ENCODE results near the gene NR1I2. TPM values are rescaled to one million over a fixed set of nuclear protein-coding genes. Genes with fewer than 3 reads are reported as not detected.

Gene NR1I2
- polyA plus RNA-seq, 1 donor from 2014 or later = 0.53 TPM

DNA sequence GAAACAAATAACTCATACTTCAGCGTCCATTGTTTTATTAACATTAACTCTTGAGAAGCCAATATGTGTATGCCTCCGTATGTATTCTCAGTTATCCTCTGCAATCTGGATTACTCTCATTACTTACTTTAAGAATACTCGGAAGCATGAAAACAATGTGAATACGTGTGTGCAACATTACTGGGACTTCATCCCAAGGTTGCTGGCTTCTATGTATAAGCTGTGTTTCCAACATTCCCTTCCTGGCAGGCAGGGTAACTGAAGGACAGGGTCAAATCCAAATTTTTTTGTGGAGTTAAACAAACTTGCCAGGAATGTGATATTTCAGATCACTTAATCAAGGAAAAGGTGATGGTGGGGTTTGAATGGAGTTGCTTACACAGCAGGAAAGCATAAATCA is 34.5 kb upstream of the NR1I2 start:
- H3K36me3 ChIP-seq (ENCODE audit: insufficient read depth, low read length) = peaks cover 5% of the 10 kb centered on the region
- TF ChIP-seq REST (IDR thresholded peaks at IDR 0.05; ENCODE audit: borderline replicate concordance) (no peak), TAF1 (IDR thresholded peaks at IDR 0.05; ENCODE audit: low read depth) (no peak), SMC3 (conservative IDR thresholded peaks at IDR 0.05; ENCODE audit: poor library complexity) (no peak), RAD21 (conservative IDR thresholded peaks at IDR 0.05) (no peak), POLR2AphosphoS5 (IDR thresholded peaks at IDR 0.05) (no peak), EP300 (conservative IDR thresholded peaks at IDR 0.05; ENCODE audit: poor library complexity, severe bottlenecking) (no peak), MXI1 (conservative IDR thresholded peaks at IDR 0.05; ENCODE audit: poor library complexity, severe bottlenecking) (no peak), EZH2 (IDR thresholded peaks at IDR 0.05; ENCODE audit: borderline replicate concordance, insufficient read depth, low read length, poor library complexity, severe bottlenecking) (no peak)
- TF ChIP-seq, protein P1, sequence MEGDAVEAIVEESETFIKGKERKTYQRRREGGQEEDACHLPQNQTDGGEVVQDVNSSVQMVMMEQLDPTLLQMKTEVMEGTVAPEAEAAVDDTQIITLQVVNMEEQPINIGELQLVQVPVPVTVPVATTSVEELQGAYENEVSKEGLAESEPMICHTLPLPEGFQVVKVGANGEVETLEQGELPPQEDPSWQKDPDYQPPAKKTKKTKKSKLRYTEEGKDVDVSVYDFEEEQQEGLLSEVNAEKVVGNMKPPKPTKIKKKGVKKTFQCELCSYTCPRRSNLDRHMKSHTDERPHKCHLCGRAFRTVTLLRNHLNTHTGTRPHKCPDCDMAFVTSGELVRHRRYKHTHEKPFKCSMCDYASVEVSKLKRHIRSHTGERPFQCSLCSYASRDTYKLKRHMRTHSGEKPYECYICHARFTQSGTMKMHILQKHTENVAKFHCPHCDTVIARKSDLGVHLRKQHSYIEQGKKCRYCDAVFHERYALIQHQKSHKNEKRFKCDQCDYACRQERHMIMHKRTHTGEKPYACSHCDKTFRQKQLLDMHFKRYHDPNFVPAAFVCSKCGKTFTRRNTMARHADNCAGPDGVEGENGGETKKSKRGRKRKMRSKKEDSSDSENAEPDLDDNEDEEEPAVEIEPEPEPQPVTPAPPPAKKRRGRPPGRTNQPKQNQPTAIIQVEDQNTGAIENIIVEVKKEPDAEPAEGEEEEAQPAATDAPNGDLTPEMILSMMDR (IDR thresholded peaks at IDR 0.05; ENCODE audit: poor library complexity, severe bottlenecking) = no peak

DNA sequence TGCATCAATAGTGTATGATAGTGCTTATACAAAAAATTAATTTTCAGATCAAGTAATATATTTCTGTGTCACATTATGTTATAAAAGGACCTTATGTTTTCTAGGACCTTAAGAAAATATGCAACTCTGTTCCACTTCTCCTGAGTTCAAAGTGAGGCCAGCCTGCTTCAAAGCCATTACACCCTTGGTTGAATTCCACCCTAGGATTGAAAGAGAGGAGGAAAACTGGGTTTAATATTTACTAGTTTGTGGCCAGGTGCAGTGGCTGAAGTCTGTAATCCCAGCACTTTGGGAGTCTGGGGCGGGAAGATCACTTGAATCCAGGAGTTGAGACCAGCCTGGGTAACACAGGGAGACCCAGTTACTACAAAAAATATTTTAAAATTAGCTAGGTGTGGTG is 32.9 kb upstream of the NR1I2 start:
- Histone ChIP-seq H3K4me2 (ENCODE audit: low read length) (no peak overlapping the region), H3K9ac (ENCODE audit: low read length) (no peak overlapping the region), H3K9me2 (ENCODE audit: insufficient read depth, low read length) (no peaks in the 10 kb centered on the region), H3F3A (ENCODE audit: insufficient read depth, low read length, poor library complexity, severe bottlenecking) (no peaks in the 10 kb centered on the region), H4K20me1 (ENCODE audit: insufficient read depth) (no peaks in the 10 kb centered on the region), H3K27me3 (ENCODE audit: insufficient read depth, low read depth, low read length) (no peaks in the 10 kb centered on the region), H2AFZ (ENCODE audit: low read depth, low read length) (no peak overlapping the region), H3K79me2 (replicated peaks; ENCODE audit: insufficient read depth, low read length) (no peaks in the 10 kb centered on the region), H3K4me3 (ENCODE audit: low read length) (no peak overlapping the region), H3K27ac (ENCODE audit: low read length) (no peak overlapping the region), H3K36me3 (ENCODE audit: insufficient read depth, low read length) (peaks cover 5% of the 10 kb centered on the region), H3K9me3 (ENCODE audit: low read length) (no peaks in the 10 kb centered on the region)
- TF ChIP-seq SMC3 (conservative IDR thresholded peaks at IDR 0.05; ENCODE audit: poor library complexity) = no peak
- TF ChIP-seq, protein P1 (IDR thresholded peaks at IDR 0.05; ENCODE audit: poor library complexity, severe bottlenecking) = no peak
- no peak for TF ChIP-seq REST (IDR thresholded peaks at IDR 0.05; ENCODE audit: borderline replicate concordance)
- no peak for TF ChIP-seq RAD21 (conservative IDR thresholded peaks at IDR 0.05)
- TF ChIP-seq EP300 (conservative IDR thresholded peaks at IDR 0.05; ENCODE audit: poor library complexity, severe bottlenecking) = no peak
- TF ChIP-seq EZH2 (IDR thresholded peaks at IDR 0.05; ENCODE audit: borderline replicate concordance, insufficient read depth, low read length, poor library complexity, severe bottlenecking) = no peak
- TF ChIP-seq POLR2AphosphoS5 (IDR thresholded peaks at IDR 0.05) = no peak
- TF ChIP-seq MXI1 (conservative IDR thresholded peaks at IDR 0.05; ENCODE audit: poor library complexity, severe bottlenecking) = no peak
- TF ChIP-seq TAF1 (IDR thresholded peaks at IDR 0.05; ENCODE audit: low read depth) = no peak

More for the DNA sequence above, 34.5 kb upstream of the NR1I2 start:
- no peaks in the 10 kb centered on the region for H3F3A ChIP-seq (ENCODE audit: insufficient read depth, low read length, poor library complexity, severe bottlenecking)
- no peak overlapping the region for H2AFZ ChIP-seq (ENCODE audit: low read depth, low read length)
- H4K20me1 ChIP-seq (ENCODE audit: insufficient read depth) = no peaks in the 10 kb centered on the region
- no peaks in the 10 kb centered on the region for H3K27me3 ChIP-seq (ENCODE audit: insufficient read depth, low read depth, low read length)
- no peaks in the 10 kb centered on the region for H3K9me3 ChIP-seq (ENCODE audit: low read length)
- no peak overlapping the region for H3K4me3 ChIP-seq (ENCODE audit: low read length)
- H3K4me2 ChIP-seq (ENCODE audit: low read length) = no peak overlapping the region
- no peak overlapping the region for H3K9ac ChIP-seq (ENCODE audit: low read length)
- H3K9me2 ChIP-seq (ENCODE audit: insufficient read depth, low read length) = no peaks in the 10 kb centered on the region
- no peaks in the 10 kb centered on the region for H3K79me2 ChIP-seq (replicated peaks; ENCODE audit: insufficient read depth, low read length)
- H3K27ac ChIP-seq (ENCODE audit: low read length) = no peak overlapping the region
